ENCODE data around the gene ZBTB7C.

DNA sequence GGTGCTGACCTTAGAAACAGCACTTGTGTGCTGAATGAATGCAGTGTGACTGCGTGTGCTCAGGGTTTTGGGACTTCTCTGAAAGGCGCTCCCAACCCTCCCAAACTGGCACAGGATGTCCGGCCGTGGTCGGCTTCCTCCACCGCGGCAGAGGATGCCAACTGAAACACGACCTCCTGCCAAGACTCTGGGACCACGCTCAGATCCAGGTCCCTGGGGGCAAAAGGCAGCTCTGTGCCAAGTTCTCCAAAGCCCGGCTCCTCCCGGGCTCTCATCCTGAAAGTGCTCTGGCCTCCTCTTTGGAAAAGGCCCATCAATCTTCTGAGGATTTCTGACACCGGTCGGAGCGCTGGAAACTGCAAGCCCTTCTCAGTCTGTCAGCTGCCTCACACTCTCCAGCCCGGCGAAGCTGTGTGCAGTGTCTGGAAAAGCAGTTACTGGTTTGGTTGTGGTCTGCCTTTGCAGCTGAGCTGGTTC is 32.3 kb upstream of the ZBTB7C start:
- TF ChIP-seq, protein P1, sequence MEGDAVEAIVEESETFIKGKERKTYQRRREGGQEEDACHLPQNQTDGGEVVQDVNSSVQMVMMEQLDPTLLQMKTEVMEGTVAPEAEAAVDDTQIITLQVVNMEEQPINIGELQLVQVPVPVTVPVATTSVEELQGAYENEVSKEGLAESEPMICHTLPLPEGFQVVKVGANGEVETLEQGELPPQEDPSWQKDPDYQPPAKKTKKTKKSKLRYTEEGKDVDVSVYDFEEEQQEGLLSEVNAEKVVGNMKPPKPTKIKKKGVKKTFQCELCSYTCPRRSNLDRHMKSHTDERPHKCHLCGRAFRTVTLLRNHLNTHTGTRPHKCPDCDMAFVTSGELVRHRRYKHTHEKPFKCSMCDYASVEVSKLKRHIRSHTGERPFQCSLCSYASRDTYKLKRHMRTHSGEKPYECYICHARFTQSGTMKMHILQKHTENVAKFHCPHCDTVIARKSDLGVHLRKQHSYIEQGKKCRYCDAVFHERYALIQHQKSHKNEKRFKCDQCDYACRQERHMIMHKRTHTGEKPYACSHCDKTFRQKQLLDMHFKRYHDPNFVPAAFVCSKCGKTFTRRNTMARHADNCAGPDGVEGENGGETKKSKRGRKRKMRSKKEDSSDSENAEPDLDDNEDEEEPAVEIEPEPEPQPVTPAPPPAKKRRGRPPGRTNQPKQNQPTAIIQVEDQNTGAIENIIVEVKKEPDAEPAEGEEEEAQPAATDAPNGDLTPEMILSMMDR (tag by site-specific recombination; IDR thresholded peaks at IDR 0.05) = no peak
- TF ChIP-seq ZNF157 (tag by site-specific recombination; IDR thresholded peaks at IDR 0.05) (no peak), ZNF239 (tag by site-specific recombination; IDR thresholded peaks at IDR 0.05) (no peak), ZNF416 (tag by site-specific recombination; IDR thresholded peaks at IDR 0.05) (no peak), YY1 (tag by site-specific recombination; IDR thresholded peaks at IDR 0.05) (no peak), ZBTB49 (tag by site-specific recombination; IDR thresholded peaks at IDR 0.05; ENCODE audit: low read depth) (no peak), ZIC2 (tag by site-specific recombination; IDR thresholded peaks at IDR 0.05) (no peak), ZNF623 (tag by site-specific recombination; IDR thresholded peaks at IDR 0.05) (no peak), ZNF10 (tag by site-specific recombination; IDR thresholded peaks at IDR 0.05) (no peak)
- TF ChIP-seq, protein P2, sequence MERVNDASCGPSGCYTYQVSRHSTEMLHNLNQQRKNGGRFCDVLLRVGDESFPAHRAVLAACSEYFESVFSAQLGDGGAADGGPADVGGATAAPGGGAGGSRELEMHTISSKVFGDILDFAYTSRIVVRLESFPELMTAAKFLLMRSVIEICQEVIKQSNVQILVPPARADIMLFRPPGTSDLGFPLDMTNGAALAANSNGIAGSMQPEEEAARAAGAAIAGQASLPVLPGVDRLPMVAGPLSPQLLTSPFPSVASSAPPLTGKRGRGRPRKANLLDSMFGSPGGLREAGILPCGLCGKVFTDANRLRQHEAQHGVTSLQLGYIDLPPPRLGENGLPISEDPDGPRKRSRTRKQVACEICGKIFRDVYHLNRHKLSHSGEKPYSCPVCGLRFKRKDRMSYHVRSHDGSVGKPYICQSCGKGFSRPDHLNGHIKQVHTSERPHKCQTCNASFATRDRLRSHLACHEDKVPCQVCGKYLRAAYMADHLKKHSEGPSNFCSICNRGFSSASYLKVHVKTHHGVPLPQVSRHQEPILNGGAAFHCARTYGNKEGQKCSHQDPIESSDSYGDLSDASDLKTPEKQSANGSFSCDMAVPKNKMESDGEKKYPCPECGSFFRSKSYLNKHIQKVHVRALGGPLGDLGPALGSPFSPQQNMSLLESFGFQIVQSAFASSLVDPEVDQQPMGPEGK (tag by site-specific recombination; IDR thresholded peaks at IDR 0.05) = no peak
- TF ChIP-seq, protein P3, sequence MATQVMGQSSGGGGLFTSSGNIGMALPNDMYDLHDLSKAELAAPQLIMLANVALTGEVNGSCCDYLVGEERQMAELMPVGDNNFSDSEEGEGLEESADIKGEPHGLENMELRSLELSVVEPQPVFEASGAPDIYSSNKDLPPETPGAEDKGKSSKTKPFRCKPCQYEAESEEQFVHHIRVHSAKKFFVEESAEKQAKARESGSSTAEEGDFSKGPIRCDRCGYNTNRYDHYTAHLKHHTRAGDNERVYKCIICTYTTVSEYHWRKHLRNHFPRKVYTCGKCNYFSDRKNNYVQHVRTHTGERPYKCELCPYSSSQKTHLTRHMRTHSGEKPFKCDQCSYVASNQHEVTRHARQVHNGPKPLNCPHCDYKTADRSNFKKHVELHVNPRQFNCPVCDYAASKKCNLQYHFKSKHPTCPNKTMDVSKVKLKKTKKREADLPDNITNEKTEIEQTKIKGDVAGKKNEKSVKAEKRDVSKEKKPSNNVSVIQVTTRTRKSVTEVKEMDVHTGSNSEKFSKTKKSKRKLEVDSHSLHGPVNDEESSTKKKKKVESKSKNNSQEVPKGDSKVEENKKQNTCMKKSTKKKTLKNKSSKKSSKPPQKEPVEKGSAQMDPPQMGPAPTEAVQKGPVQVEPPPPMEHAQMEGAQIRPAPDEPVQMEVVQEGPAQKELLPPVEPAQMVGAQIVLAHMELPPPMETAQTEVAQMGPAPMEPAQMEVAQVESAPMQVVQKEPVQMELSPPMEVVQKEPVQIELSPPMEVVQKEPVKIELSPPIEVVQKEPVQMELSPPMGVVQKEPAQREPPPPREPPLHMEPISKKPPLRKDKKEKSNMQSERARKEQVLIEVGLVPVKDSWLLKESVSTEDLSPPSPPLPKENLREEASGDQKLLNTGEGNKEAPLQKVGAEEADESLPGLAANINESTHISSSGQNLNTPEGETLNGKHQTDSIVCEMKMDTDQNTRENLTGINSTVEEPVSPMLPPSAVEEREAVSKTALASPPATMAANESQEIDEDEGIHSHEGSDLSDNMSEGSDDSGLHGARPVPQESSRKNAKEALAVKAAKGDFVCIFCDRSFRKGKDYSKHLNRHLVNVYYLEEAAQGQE (tag by site-specific recombination; IDR thresholded peaks at IDR 0.05) = no peak
